ENCODE measurements around the gene DIPK1A.

The DIPK1A gene

GRCh38 chr1:92831762-92832536 is 129.3 kb downstream of the DIPK1A start, which contains the start of gene RPL5 (continued):
- TF ChIP-seq ZNF398 (tag by site-specific recombination; IDR thresholded peaks at IDR 0.05) (no peak), ZNF350 (tag by site-specific recombination; IDR thresholded peaks at IDR 0.05) (no peak), PATZ1 (tag by site-specific recombination; IDR thresholded peaks at IDR 0.05) (peak; percentile 89), INSM2 (tag by site-specific recombination; IDR thresholded peaks at IDR 0.05) (peak; percentile 81), ELK4 (IDR thresholded peaks at IDR 0.05; ENCODE audit: borderline replicate concordance, low read depth, low read length) (no peak), ZBTB21 (tag by site-specific recombination; IDR thresholded peaks at IDR 0.05) (peak; percentile 83; the same call in 1 of the 2 replicates), ZNF843 (tag by site-specific recombination; IDR thresholded peaks at IDR 0.05) (peak; percentile 85), YY1 (tag by site-specific recombination; IDR thresholded peaks at IDR 0.05) (peak; percentile 98), ZNF624 (tag by site-specific recombination; IDR thresholded peaks at IDR 0.05) (0 out of 2 replicates have a peak, but pooled peaks have one; percentile 15)

GRCh38 chr1:92831368-92831761 is 129.9 kb downstream of the DIPK1A start:
- TF ChIP-seq ZSCAN5A (tag by site-specific recombination; IDR thresholded peaks at IDR 0.05), result no peak
- TF ChIP-seq GLI4 (tag by site-specific recombination; IDR thresholded peaks at IDR 0.05), result no peak
- TF ChIP-seq ZNF768 (tag by site-specific recombination; IDR thresholded peaks at IDR 0.05), result no peak
- no peak for TF ChIP-seq ZBTB20 (tag by site-specific recombination; IDR thresholded peaks at IDR 0.05)
- TF ChIP-seq ZNF701 (tag by site-specific recombination; IDR thresholded peaks at IDR 0.05), result no peak
- no peak for TF ChIP-seq ZNF202 (tag by site-specific recombination; IDR thresholded peaks at IDR 0.05; ENCODE audit: borderline replicate concordance)
- TF ChIP-seq ZNF610 (tag by site-specific recombination; IDR thresholded peaks at IDR 0.05; ENCODE audit: borderline replicate concordance), result no peak
- no peak for TF ChIP-seq ZSCAN18 (tag by site-specific recombination; IDR thresholded peaks at IDR 0.05)
- CTCF ChIA-PET, result interaction anchor here (0.6 to 3.1 kb wide), 17 partner anchors 9 to 521 kb away, joined by 3 to 32 read pairs (median 5); no protein-coding TSS in a partner anchor
- no peaks in the 10 kb centered on the region for H3K4me1 ChIP-seq (ENCODE audit: control insufficient read depth, insufficient read depth, low read length)
- no peak overlapping the region for H3K4me3 ChIP-seq (ENCODE audit: low read depth, low read length)
- H3K36me3 ChIP-seq (ENCODE audit: control insufficient read depth in 2 of 2, insufficient read depth in 1 of 2, low read length in 2 of 2), result peaks cover 15 to 41% of the 10 kb centered on the region in 2 experiments
- POLR2A ChIA-PET, result interaction anchor here (0.6 to 2.3 kb wide), 19 partner anchors 9 to 1921 kb away, joined by 3 to 24 read pairs (median 4); partner anchors contain the start of gene EVI5
- H3K9me3 ChIP-seq (ENCODE audit: control insufficient read depth, insufficient read depth, low read depth, low read length), result no peaks in the 10 kb centered on the region
- no peak overlapping the region for H3K27ac ChIP-seq (ENCODE audit: extremely low read depth, low read depth, low read length)

All from HEK293 (cell line).